Measurements from ENCODE around the gene LTK.

Gene LTK

DNA sequence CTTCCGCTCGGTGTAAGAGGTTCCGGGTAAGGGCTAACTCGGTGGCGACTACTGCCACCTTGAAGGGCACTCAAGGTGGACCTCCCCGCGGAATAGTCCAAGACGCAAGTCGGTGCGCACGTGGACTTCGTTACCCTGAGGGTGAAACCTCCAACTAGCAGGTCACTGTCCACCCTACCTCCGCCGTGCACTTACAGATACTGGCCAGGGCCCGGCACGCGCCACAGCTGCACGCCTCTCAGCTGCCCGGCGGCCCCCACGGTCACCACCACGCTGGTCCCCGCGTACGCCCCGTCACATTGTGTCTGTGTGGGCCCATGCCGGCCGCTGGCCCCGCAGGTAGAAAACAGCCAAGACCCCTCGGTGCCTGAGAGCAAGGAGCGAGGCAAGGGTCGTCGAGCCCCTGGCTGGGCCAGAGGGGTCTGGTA lies 1.1 kb downstream of the LTK start:
- intact Hi-C loops (cut with micrococcal nuclease) = loop anchor here (5.0 kb wide), 1 partner anchor 45 kb away; the partner anchor contains the start of gene TYRO3
- peak overlapping the region; percentile 79 for H3K4me3 Mint-ChIP-seq
- H3K36me3 Mint-ChIP-seq (ENCODE audit: low read depth) = peaks cover 11% of the 10 kb centered on the region
- peaks cover 53% of the 10 kb centered on the region for H3K27me3 Mint-ChIP-seq
- H3K9me3 Mint-ChIP-seq = no peaks in the 10 kb centered on the region
- peaks cover 22% of the 10 kb centered on the region for H3K4me1 Mint-ChIP-seq (ENCODE audit: low read depth)
- H3K27ac Mint-ChIP-seq = peak overlapping the region; percentile 31

DNA sequence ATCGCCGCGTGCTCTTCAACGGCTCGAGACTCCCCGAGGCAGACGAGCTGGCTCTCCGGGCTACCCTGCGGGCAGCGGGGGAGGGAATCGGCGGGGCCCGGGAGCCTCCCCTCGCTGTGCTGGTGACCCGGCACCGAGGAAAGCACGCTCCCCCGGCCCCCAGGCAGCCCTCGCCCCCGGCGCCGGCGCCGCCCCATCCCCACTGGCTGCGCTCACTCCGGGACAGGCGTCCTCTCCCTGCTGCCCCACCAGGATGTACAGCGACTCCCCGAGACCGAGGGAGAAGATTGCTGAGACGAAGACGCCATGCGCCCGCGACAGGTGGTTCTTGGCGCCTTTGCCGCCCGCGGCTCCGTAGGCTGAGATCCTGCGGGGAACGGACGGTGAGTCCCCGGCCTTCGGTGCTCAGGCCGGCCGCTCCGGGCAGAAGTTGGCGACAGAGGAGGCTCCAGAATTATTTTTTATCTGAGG lies 1.7 kb downstream of the LTK start:
- Mint-ChIP-seq H3K27ac (no peak overlapping the region), H3K9me3 (no peaks in the 10 kb centered on the region), H3K4me1 (ENCODE audit: low read depth) (peaks cover 22% of the 10 kb centered on the region), H3K4me3 (peak overlapping the region; percentile 79), H3K27me3 (peaks cover 57% of the 10 kb centered on the region), H3K36me3 (ENCODE audit: low read depth) (peaks cover 5% of the 10 kb centered on the region)
- intact Hi-C loops (cut with micrococcal nuclease) = loop anchor here (5.0 kb wide), 1 partner anchor 45 kb away; the partner anchor contains the start of gene TYRO3

DNA sequence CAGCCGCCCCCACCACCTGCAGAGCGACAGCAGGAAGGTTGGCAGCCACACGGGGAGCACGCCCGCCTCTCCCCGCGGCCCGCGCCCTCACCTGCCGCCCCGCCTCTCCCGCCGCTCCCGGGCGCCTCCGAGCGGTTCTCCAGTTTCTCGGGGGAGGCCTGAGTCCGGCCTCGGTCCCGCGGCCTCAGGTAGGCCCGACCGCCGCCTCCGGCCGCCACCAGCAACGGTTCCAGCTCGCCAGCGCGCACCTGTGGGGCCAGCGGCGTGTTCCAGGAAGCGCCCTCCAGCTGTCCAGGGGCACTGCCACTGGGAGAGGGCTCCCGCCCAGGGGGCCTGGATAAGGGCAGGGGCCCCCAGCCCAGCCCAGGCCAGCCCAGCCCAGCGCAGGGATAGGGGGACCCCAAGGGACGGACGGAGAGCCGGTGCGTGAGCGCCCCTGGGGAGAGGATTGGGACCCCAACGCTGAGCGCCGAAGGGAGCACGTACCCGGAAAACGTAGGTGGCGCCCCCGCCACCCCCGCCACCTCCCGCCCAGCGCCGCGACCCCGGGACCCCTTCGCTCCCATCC lies 2.2 kb downstream of the LTK start:
- no peak overlapping the region for H3K27ac Mint-ChIP-seq
- intact Hi-C loops (cut with micrococcal nuclease) = loop anchor here (5.0 kb wide), 1 partner anchor 46 kb away; the partner anchor contains the start of gene TYRO3
- no peaks in the 10 kb centered on the region for H3K9me3 Mint-ChIP-seq

DNA sequence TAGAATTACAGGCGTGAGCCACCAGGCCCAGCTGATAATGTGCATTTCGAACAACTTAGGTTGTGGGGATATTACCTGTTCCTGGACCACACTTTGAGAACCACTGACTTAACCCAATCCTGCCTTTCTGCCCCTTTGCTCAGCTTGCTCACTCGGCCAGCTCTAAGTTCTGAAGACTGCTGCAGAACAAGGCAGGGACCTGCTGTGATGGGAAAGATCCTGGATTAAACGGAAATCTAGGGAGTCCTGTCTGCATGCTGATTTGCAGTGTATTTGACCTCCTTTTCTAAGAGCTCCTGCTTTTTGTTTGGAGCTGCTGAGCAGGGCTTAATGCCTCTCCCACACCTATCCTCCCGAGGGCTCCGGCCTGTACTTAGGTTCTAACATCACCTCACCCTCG lies 2.9 kb downstream of the LTK start:
- Mint-ChIP-seq H3K9me3 (no peaks in the 10 kb centered on the region), H3K27ac (no peak overlapping the region), H3K4me1 (ENCODE audit: low read depth) (peaks cover 22% of the 10 kb centered on the region), H3K27me3 (peaks cover 61% of the 10 kb centered on the region), H3K4me3 (no peak overlapping the region), H3K36me3 (ENCODE audit: low read depth) (no peaks in the 10 kb centered on the region)
- intact Hi-C loops (cut with micrococcal nuclease) = loop anchor here (5.0 kb wide), 1 partner anchor 47 kb away; the partner anchor contains the start of gene TYRO3

More for the DNA sequence above, 2.2 kb downstream of the LTK start:
- no peaks in the 10 kb centered on the region for H3K36me3 Mint-ChIP-seq (ENCODE audit: low read depth)
- peaks cover 22% of the 10 kb centered on the region for H3K4me1 Mint-ChIP-seq (ENCODE audit: low read depth)
- peaks cover 59% of the 10 kb centered on the region for H3K27me3 Mint-ChIP-seq
- H3K4me3 Mint-ChIP-seq = no peak overlapping the region

DNA sequence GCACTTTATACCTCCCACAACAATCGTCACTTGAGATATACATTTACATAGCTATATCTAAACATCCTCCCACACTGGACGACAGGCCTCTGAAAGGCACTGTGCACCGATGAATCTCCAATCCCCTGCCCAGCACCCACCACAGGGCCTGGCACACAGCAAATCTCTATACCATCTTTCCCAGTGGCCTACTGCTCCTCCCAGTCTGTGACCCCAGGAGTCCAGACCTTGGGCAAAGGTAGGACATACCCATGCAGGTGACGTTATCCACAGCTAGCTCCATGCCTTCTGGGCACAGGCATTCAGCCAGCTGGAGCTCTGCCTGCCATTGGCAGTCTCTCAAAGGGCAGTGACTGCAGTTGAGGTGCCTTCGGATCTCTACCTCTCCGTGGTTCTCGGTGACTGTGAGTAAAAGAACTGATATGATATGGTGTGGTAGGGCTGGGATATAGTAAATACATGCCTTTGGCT lies 5.8 kb downstream of the LTK start:
- H3K4me1 Mint-ChIP-seq (ENCODE audit: low read depth) = peaks cover 19% of the 10 kb centered on the region
- H3K27ac Mint-ChIP-seq = no peak overlapping the region
- peaks cover 67% of the 10 kb centered on the region for H3K27me3 Mint-ChIP-seq
- no peaks in the 10 kb centered on the region for H3K36me3 Mint-ChIP-seq (ENCODE audit: low read depth)
- intact Hi-C loops (cut with micrococcal nuclease) = no loop called here
- no peak overlapping the region for H3K4me3 Mint-ChIP-seq
- no peaks in the 10 kb centered on the region for H3K9me3 Mint-ChIP-seq

DNA sequence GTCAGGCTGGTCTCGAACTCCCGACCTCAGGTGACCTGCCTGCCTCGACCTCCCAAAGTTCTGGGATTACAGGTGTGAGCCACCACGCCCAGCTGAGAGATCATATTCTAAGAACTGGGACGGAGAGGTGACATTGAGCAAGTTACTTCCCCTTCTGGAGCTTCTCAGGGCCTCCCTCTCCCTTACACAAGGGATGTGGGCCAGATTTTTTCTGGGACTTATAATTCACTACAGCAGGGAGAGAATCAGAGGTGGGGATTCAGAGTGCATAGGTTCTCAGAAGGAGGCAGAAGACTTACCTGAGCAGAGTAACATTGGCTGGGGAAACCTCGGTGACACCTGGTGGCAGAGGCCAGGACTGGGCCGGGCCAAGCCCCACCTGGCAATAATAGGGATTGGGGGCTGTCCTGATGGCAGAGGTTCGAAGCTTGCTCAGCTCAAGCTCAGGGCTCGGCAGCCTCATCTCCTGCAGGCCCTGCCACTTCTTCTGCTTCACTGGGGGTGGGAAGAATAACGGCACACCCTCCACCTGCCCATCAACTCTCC lies 6.8 kb downstream of the LTK start:
- Mint-ChIP-seq H3K4me3 (no peak overlapping the region), H3K27me3 (peaks cover 67% of the 10 kb centered on the region), H3K4me1 (ENCODE audit: low read depth) (peaks cover 19% of the 10 kb centered on the region), H3K36me3 (ENCODE audit: low read depth) (no peaks in the 10 kb centered on the region), H3K27ac (no peak overlapping the region), H3K9me3 (no peaks in the 10 kb centered on the region)
- intact Hi-C loops (cut with micrococcal nuclease) = no loop called here

DNA sequence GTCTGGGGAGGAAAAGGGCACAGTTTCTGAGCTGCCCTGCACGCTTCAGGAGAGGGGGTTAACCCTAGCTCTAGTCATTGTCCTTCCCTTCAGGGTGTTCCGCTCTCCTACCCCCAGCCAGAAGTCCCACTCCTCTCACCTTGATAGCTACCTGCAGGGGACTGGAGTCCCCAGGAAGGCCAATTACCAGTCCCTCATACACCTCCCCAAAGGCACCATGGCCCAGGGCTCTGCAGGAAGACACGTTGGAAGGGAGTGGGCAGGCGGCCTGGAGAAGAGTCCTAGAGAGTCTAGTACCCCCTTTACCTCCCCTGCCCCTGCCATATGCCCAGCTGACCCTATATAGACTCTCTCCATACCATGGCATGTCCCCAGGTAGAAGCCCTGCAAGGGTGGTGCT lies 7.9 kb downstream of the LTK start:
- no peak overlapping the region for H3K4me3 Mint-ChIP-seq
- no peaks in the 10 kb centered on the region for H3K9me3 Mint-ChIP-seq
- intact Hi-C loops (cut with micrococcal nuclease) = no loop called here
- no peak overlapping the region for H3K27ac Mint-ChIP-seq
- H3K4me1 Mint-ChIP-seq (ENCODE audit: low read depth) = peaks cover 29% of the 10 kb centered on the region
- H3K36me3 Mint-ChIP-seq (ENCODE audit: low read depth) = no peaks in the 10 kb centered on the region
- peaks cover 70% of the 10 kb centered on the region for H3K27me3 Mint-ChIP-seq

DNA sequence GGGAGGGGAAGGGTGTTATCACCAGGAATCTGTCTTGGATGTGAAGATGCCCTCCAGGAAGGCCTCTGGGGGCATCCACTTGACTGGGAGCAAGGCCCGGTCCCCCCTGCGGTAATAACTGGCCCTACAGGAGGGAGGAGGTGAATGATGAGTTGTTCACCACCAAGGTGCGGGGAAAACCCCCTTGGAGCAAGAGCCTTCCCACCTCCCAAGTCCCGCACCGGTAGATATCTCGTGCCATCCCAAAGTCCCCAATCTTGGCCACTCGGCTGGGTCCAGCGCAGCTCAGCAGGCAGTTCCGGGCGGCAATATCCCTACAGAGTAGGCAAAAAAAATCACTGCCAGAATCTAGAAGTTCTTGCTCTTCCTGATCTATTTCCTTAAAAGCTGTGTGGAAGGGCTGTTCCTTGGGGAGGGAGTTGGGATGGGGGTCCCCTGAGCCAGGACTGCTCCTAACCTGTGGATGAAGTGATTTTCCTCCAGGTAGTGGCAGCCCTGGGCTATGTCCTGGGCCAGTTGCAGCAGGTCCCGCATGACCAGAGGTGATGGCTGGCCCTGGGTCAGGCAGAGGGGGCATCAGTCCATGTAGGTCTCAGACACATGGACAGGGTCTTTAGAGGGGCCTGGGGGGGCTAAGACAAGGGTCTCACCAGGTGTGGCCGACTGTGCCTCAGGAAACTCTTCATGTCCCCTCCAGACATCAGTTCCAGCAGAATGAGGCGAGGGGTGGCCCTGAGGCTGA lies 8.7 kb downstream of the LTK start:
- intact Hi-C loops (cut with micrococcal nuclease) = no loop called here
- Mint-ChIP-seq H3K4me3 (no peak overlapping the region), H3K36me3 (ENCODE audit: low read depth) (no peaks in the 10 kb centered on the region), H3K9me3 (no peaks in the 10 kb centered on the region), H3K4me1 (ENCODE audit: low read depth) (peaks cover 29% of the 10 kb centered on the region), H3K27me3 (peaks cover 70% of the 10 kb centered on the region), H3K27ac (no peak overlapping the region)

DNA sequence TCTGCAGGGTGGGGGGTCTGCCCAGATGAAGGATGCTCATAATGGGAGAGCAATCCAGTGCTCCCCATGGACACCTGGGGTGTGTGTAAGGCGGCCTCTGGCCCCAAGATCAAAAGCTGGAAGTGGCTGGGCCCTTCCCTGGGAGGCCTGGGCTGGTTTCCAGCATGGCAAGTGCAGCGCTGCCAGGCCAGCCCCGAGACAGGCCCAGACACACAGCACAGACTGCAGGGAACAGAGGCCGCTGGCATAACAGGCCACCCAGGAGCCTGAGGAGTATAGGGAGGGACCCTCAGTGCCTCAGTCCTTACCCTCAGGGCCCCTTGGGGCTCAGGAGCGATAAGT lies 10.0 kb downstream of the LTK start:
- H3K4me3 Mint-ChIP-seq = peak overlapping the region; percentile 14
- no peaks in the 10 kb centered on the region for H3K9me3 Mint-ChIP-seq
- H3K36me3 Mint-ChIP-seq (ENCODE audit: low read depth) = no peaks in the 10 kb centered on the region
- no peak overlapping the region for H3K27ac Mint-ChIP-seq
- peaks cover 76% of the 10 kb centered on the region for H3K27me3 Mint-ChIP-seq
- intact Hi-C loops (cut with micrococcal nuclease) = no loop called here
- H3K4me1 Mint-ChIP-seq (ENCODE audit: low read depth) = peaks cover 29% of the 10 kb centered on the region

DNA sequence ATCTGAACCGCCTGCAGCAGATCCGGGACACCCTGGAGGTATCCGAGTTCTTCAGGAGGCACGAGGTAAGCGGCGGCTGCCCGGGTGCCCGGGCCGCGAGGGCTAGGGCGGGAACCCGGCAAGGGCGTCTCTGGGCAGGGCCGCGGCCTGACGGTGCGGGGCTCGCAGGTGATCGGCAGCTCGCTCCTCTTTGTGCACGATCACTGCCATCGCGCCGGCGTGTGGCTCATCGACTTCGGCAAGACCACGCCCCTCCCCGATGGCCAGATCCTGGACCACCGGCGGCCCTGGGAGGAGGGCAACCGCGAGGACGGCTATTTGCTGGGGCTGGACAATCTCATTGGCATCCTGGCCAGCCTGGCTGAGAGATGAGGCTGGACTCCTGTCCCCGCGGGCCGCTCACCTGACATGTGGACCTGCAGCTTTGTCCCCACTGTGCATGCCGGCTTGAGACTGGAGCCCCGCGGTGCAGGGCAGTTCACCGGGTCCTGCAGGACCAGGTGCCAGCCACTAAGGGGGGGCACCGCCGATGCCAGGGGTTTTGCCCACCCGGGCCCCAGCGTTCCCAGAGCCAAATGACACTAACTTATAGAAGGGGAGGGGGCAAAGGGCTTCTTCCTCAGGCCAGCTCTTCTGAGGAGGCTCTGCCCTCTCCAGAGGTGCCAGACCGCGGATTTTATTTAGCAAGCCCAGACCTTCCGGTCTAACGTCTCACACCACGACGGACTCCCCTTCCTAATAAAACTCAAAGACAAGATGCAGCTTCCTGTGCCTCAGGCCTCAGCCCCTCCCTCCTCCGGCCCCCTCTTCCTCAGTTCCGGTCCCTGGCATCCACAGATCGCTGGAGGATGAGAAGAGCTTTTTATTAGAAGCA lies 10.6 kb downstream of the LTK start:
- Mint-ChIP-seq H3K4me1 (ENCODE audit: low read depth) (peaks cover 29% of the 10 kb centered on the region), H3K36me3 (ENCODE audit: low read depth) (no peaks in the 10 kb centered on the region), H3K4me3 (peak overlapping the region; percentile 68), H3K27ac (no peak overlapping the region), H3K27me3 (peaks cover 81% of the 10 kb centered on the region), H3K9me3 (no peaks in the 10 kb centered on the region)
- intact Hi-C loops (cut with micrococcal nuclease) = no loop called here

DNA sequence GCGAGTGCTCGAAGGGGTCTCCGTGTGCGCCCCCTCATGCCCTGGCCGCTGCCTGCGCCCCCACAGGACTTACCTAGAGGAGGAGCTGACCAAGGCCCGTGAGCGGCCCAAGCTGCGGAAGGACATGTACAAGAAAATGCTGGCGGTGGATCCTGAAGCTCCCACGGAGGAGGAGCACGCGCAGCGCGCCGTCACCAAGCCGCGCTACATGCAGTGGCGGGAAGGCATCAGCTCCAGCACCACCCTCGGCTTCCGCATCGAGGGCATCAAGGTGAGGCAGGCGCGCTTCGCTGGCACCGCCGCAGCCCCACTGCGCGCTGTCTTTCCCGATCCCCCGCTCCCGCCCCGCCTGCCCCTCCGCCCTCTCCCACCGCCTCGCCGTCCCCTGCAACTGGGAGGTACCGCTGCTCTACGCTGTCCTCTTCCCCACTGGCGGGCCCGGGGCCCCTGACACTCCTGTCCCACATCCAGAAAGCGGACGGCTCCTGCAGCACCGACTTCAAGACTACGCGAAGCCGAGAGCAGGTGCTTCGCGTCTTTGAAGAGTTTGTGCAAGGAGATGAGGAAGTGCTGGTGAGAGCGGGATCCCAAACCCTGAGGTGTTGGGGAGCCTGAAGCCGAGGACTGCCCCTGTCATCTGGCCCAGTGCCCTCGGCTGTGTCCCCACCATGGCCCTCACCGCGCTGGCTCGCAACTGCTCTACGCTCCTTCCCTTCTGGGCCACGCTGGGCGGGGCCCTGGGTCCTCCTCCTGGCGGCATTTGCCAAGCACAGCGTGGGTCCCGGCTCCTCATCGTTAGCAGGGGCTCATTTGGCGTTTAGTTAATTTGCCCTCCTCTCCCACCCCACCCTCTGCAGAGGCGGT lies 11.5 kb downstream of the LTK start:
- Mint-ChIP-seq H3K27me3 (peaks cover 84% of the 10 kb centered on the region), H3K4me3 (peak overlapping the region; percentile 68), H3K9me3 (no peaks in the 10 kb centered on the region), H3K27ac (no peak overlapping the region), H3K36me3 (ENCODE audit: low read depth) (no peaks in the 10 kb centered on the region), H3K4me1 (ENCODE audit: low read depth) (peaks cover 29% of the 10 kb centered on the region)
- intact Hi-C loops (cut with micrococcal nuclease) = no loop called here

DNA sequence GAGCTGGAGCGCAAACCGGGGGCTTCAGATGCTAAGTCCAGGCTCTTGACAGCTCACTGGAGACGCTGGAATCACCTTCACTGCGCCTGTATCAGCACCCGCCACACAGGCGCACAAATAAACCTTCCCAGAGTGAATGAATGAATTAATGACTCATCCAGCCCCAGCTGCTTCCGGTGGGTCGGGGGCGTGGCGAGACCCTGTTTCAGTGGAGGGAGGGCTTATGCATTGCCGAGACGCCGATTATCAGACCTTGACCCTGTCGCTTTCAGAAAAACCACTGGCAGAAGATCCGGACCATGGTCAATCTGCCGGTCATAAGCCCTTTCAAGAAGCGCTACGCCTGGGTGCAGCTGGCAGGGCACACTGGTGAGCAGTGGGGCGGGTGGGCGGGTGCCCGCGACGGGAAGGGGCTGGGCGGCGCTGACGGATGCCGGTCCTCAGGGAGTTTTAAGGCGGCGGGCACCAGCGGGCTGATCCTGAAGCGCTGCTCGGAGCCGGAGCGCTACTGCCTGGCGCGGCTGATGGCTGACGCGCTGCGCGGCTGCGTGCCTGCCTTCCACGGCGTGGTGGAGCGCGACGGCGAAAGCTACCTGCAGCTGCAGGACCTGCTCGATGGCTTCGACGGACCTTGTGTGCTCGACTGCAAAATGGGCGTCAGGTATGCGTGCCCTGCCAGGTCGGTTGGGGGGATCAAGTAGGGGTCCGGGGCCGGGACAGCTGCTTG lies 12.3 kb downstream of the LTK start:
- intact Hi-C loops (cut with micrococcal nuclease) = no loop called here
- Mint-ChIP-seq H3K4me3 (peak overlapping the region; percentile 68), H3K27me3 (peaks cover 89% of the 10 kb centered on the region), H3K27ac (no peak overlapping the region), H3K36me3 (ENCODE audit: low read depth) (no peaks in the 10 kb centered on the region), H3K9me3 (no peaks in the 10 kb centered on the region), H3K4me1 (ENCODE audit: low read depth) (peaks cover 29% of the 10 kb centered on the region)
